Loucy (cell line): ENCODE results near the gene LANCL2.
"Not testable (repeated sequence)": the region's sequence is repeated elsewhere in the genome, so short reads cannot be mapped to it uniquely, and the experiment has no call there.

Source experiments
- H2AFZ ChIP-seq: fragments of 200-600 bp; sonication (generic); 2 replicates; pipeline ENCODE4 v1.6.0; 2016; ENCODE audit warnings: antibody characterized with exemption, mild to moderate bottlenecking, low read length, moderate library complexity
- H3F3A ChIP-seq: fragments of 200-600 bp; 2 replicates; pipeline ENCODE4 v1.6.0; 2016; ENCODE audit warnings: antibody characterized with exemption, low read depth, mild to moderate bottlenecking
- H3K27me3 ChIP-seq: fragments of 200-600 bp; sonication (generic); 2 replicates; pipeline ENCODE4 v1.6.1; 2014; ENCODE audit warnings: low read length, mild to moderate bottlenecking; ENCODE audit not compliant: insufficient read depth, poor library complexity, severe bottlenecking
- H3K36me3 ChIP-seq: fragments of 200-600 bp; sonication (generic); 2 replicates; pipeline ENCODE4 v1.6.1; 2016; ENCODE audit warnings: low read length; ENCODE audit not compliant: insufficient read depth
- H3K4me1 ChIP-seq: fragments of 200-600 bp; sonication (generic); 2 replicates; pipeline ENCODE4 v1.5.1; 2014; ENCODE audit warnings: low read length, mild to moderate bottlenecking; ENCODE audit not compliant: insufficient read depth, poor library complexity, severe bottlenecking
- H3K4me2 ChIP-seq: fragments of 200-600 bp; sonication (generic); 2 replicates; pipeline ENCODE4 v1.6.0; 2014; ENCODE audit warnings: antibody characterized with exemption, low read length, low read depth, mild to moderate bottlenecking; ENCODE audit not compliant: poor library complexity, severe bottlenecking
- H3K4me3 ChIP-seq: fragments of 200-600 bp; sonication (generic); 2 replicates; pipeline ENCODE4 v1.5.1; 2014; ENCODE audit warnings: low read length, mild to moderate bottlenecking, mixed read lengths; ENCODE audit not compliant: poor library complexity, severe bottlenecking
- H3K79me2 ChIP-seq: fragments of 200-600 bp; sonication (generic); 2 replicates; pipeline ENCODE4 v1.6.1; 2014; ENCODE audit warnings: low read length; ENCODE audit not compliant: insufficient read depth
- H3K9ac ChIP-seq: fragments of 200-600 bp; sonication (generic); 2 replicates; pipeline ENCODE4 v1.6.0; 2014; ENCODE audit warnings: mild to moderate bottlenecking, low read depth, low read length, moderate library complexity; ENCODE audit not compliant: poor library complexity, severe bottlenecking
- H3K9me2 ChIP-seq: fragments of 200-600 bp; sonication (generic); replicated peaks from 2 replicates; pipeline ENCODE4 v1.6.1; 2016; ENCODE audit warnings: low read depth, low read length, mixed read lengths
- H3K9me3 ChIP-seq: fragments of 200-600 bp; sonication (generic); 2 replicates; pipeline ENCODE4 v1.6.1; 2014; ENCODE audit warnings: mild to moderate bottlenecking, antibody characterized with exemption, low read length, low read depth; ENCODE audit not compliant: insufficient read depth
- H4K20me1 ChIP-seq: fragments of 200-600 bp; sonication (generic); 2 replicates; pipeline ENCODE4 v1.6.0; 2014; ENCODE audit warnings: antibody characterized with exemption, low read length, mild to moderate bottlenecking; ENCODE audit not compliant: insufficient read depth, poor library complexity, severe bottlenecking
- CTCF ChIP-seq: fragments of 200-600 bp; sonication (generic); conservative IDR thresholded peaks from 2 replicates; pipeline ENCODE4 v1.5.1; 2014; ENCODE audit warnings: mild to moderate bottlenecking, antibody characterized with exemption, low read length
- EZH2phosphoT487 ChIP-seq: fragments of 200-600 bp; IDR thresholded peaks from 2 replicates; pipeline ENCODE4 v1.6.1; 2018; ENCODE audit warnings: antibody characterized with exemption, mild to moderate bottlenecking, moderate library complexity, borderline replicate concordance

LANCL2 gene

GRCh38 chr7:55350281-55350680 is 14.9 kb upstream of the LANCL2 start:
- H3K9ac ChIP-seq = no peak overlapping the region
- no peaks in the 10 kb centered on the region for H3K36me3 ChIP-seq
- no peaks in the 10 kb centered on the region; the same call in 1 of the 2 replicates for H3K9me3 ChIP-seq
- no peak for TF ChIP-seq CTCF
- TF ChIP-seq EZH2phosphoT487 = no peak
- H3K4me3 ChIP-seq = no peak overlapping the region
- no peak overlapping the region for H3K4me2 ChIP-seq
- H2AFZ ChIP-seq = no peak overlapping the region
- H3K9me2 ChIP-seq = no peaks in the 10 kb centered on the region
- H3K27me3 ChIP-seq = no peaks in the 10 kb centered on the region
- no peaks in the 10 kb centered on the region for H3K79me2 ChIP-seq
- peaks cover 2% of the 10 kb centered on the region for H3K4me1 ChIP-seq
- H3F3A ChIP-seq = no peaks in the 10 kb centered on the region
- no peaks in the 10 kb centered on the region for H4K20me1 ChIP-seq

GRCh38 chr7:55351263-55351662 is 13.9 kb upstream of the LANCL2 start:
- Histone ChIP-seq H4K20me1 (no peaks in the 10 kb centered on the region), H3K9me3 (no peaks in the 10 kb centered on the region), H3K9ac (no peak overlapping the region), H3K9me2 (no peaks in the 10 kb centered on the region), H3F3A (no peaks in the 10 kb centered on the region), H3K36me3 (no peaks in the 10 kb centered on the region), H3K4me1 (peaks cover 2% of the 10 kb centered on the region), H3K27me3 (no peaks in the 10 kb centered on the region), H2AFZ (no peak overlapping the region), H3K79me2 (no peaks in the 10 kb centered on the region), H3K4me2 (no peak overlapping the region), H3K4me3 (no peak overlapping the region)
- no peak for TF ChIP-seq CTCF
- no peak for TF ChIP-seq EZH2phosphoT487

GRCh38 chr7:55352947-55353273 is 12.2 kb upstream of the LANCL2 start:
- H3K79me2 ChIP-seq, H3K4me3 ChIP-seq, H3K4me1 ChIP-seq, H4K20me1 ChIP-seq, H3K9ac ChIP-seq, H3K27me3 ChIP-seq, H3K9me2 ChIP-seq, H2AFZ ChIP-seq, H3K9me3 ChIP-seq, H3K4me2 ChIP-seq, H3F3A ChIP-seq, H3K36me3 ChIP-seq: not testable (repeated sequence)

- Histone ChIP-seq H3K4me1 (peaks cover 8% of the 10 kb centered on the region), H2AFZ (no peak overlapping the region)
- TF ChIP-seq CTCF = no peak
- no peak for TF ChIP-seq EZH2phosphoT487
Observed at GRCh38 chr7:55360486-55360885, 4.7 kb upstream of the LANCL2 start.

More at GRCh38 chr7:55360486-55360885, 4.7 kb upstream of the LANCL2 start:
- no peaks in the 10 kb centered on the region for H4K20me1 ChIP-seq
- H3K9ac ChIP-seq = no peak overlapping the region
- H3F3A ChIP-seq = no peaks in the 10 kb centered on the region
- H3K9me3 ChIP-seq = no peaks in the 10 kb centered on the region
- H3K36me3 ChIP-seq = no peaks in the 10 kb centered on the region
- no peak overlapping the region for H3K4me3 ChIP-seq
- no peak overlapping the region for H3K4me2 ChIP-seq
- 0 out of 2 replicates have a peak, but pooled peaks cover 4% of the 10 kb centered on the region for H3K79me2 ChIP-seq
- H3K9me2 ChIP-seq = no peaks in the 10 kb centered on the region
- no peaks in the 10 kb centered on the region for H3K27me3 ChIP-seq
